ENCODE measurements around the gene MRAS.
"Not testable (repeated sequence)": the region's sequence is repeated elsewhere in the genome, so short reads cannot be mapped to it uniquely, and the experiment has no call there.

GRCh38 chr3:138416236-138416635, 67.9 kb downstream of the MRAS start:
- TF ChIP-seq POLR2AphosphoS5 (IDR thresholded peaks at IDR 0.05; ENCODE audit: low read depth, low read length); POLR2A (IDR thresholded peaks at IDR 0.05; ENCODE audit: low read depth, low read length); TAF1 (IDR thresholded peaks at IDR 0.05; ENCODE audit: borderline replicate concordance, low read depth, low read length): not testable (repeated sequence)

All from GM12892 (cell line).